Measurements from ENCODE around the gene EIF2B4.
"Not testable (repeated sequence)": the region's sequence is repeated elsewhere in the genome, so short reads cannot be mapped to it uniquely, and the experiment has no call there.

Gene EIF2B4

DNA sequence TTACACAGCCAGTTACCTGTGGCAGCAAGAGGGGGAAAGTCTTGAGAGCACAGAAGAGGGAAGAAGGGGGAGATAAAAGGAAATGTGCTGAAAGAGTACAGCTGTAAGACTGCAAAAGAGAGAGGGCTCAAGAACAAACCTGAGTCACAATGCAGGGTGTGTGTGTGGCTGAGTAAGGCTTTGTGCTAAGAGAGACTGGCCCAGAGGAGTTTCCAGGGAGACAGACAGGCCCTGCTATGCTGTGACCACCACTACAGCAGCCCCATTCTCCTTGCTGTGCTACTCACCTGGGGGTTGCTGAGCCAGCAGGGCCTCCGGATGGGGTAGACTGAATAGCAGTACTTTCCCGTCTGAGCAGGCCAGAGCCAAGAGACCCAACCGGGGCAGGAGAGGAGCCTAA lies 34.8 kb downstream of the EIF2B4 start:
- no peak for DNase-seq

DNA sequence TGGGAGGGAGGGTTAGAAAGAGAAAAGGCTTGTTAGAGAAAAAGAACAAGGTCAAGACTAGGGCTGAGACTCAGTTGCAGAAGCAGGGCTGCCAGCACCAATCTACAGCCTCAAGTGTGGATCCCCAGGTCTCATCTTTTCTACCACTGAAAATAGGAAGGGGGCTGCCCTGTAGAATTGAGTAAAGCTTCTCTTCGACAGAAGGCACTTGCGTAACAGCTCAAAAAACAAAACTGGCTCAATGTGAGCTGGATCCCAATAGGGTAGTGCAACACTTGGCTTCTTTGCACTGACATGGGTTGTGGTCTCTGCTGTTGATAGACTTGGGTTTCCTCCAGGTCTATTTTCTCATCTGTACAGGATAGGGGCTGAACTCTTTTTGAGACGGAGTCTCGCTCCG lies 45.4 kb downstream of the EIF2B4 start:
- DNase-seq = no peak

DNA sequence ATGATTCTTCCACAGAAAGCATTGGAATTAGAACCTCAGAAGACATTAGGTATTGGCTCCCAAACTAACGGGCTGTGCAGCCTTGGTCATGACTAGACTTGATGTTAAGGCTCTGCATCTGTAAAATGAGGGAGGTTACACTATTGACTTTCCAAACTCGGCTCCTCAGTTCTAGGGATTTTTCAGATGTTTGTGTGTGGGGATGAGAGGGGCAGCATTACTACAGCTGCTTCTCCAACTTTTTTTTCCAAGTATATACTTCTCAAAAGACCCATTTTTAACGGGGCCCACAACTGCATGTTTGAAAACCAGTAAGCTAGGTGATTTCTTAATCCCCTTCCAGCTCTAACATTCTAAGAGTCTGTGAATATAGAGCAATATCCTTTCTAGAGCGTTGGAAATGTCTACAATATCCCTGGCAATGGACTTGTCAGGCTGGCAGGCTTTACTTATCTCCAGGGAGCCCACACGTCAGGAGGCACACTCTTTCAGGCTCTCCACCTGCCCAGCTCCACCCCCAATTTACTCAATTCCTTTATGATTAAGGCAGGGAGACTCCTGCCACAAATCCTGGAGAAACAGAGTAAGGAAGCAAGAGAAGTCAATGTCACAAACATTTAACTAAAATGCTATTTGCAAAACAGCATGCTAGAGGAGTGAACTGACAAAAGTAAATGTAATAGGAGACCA lies 46.4 kb downstream of the EIF2B4 start:
- no peak for DNase-seq

DNA sequence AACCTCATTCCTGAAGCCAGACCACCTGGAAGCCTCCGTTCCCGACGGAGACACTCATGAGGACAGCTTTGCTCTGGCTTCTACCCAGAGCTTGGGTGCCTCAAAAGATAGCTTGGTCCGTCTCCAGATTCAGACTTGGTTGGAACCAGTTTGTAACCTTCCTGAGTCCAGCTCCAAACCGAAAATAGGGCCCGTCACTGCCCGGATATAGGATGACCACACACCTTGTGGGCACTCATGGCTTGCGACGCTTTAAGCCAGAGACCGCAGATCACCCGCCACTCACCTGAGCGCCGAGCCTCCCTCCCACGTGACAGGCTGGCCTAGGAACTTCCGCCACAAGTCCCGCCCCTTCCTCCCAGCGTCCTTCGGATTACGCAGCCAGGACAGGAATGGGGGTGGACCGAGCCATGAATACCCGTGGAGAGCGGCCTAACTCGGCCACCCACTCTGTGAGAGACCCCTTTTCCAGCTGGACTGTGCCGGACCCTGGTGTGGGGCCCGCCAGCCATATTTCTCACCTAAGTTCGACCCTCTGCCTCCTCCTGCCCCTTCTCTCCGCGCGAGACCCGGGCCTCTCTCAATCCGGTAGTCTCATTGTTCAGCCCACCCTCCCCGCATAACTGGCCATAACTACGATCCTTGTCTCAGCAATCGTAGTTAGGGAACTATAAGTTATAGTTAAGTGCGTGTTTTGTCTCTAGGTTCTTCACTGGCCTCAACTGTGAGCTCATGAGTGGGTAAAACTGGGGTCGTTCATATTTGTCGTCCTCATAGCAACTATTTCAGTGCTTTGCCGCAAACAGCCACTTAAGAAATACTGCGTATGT lies 47.2 kb downstream of the EIF2B4 start, which contains the start of gene MPV17:
MPV17 (minus strand) TSS at position 332 of the 830 bp plus-strand sequence. CDS start 580 bp downstream, outside the sequence.
- no peak for DNase-seq

DNA sequence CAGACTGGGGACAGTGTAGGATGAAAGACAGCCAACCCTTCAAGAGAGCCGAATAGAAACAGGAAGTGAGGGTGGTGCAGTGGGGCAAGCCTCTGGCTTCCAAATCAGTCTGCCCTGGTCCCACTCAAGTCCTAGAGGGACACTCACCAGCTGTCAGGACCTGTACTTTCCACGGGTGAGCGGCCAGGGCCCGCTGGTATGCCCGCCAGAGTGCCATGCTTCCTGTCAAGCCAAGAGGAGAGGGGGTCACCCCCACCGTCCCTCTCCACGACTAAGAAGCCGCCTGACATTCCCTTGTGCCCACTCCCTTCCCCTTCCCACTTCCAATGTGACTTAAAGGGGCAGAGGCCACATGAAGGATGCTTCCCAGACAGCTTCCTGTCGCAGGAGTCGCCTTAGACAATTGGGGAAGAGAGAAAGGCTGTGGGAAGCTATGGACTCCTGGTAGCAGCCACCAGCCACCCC lies 47.8 kb downstream of the EIF2B4 start:
- no peak for DNase-seq

DNA sequence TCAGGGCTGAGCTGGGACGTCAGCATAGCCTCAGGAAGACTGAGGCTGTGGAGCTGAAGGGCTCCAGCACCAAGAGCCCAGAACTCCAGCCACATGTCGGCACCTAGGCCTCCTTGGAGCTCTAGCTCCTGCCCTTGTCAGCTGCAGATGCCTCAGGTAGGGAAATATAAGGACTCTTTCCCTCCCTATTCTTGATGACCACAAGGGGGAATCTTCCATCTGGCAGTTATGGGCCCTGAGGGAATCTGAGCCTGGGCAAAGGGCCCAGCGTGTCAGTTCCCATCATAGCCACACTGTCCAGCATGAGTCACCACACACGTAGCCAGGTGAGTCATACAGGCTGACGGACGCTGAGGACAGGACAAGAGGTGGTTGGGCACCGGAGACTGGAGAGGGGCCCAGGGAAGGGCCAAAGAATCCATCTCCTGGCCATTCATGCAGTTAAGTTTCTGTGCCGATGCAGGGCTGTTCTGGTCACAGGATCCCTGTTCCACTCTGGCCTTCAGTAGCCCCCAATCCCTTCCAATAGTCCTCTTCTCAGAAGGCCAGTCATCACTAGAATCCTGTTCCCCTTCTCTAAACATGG lies 49.1 kb downstream of the EIF2B4 start:
- no peak for DNase-seq

DNA sequence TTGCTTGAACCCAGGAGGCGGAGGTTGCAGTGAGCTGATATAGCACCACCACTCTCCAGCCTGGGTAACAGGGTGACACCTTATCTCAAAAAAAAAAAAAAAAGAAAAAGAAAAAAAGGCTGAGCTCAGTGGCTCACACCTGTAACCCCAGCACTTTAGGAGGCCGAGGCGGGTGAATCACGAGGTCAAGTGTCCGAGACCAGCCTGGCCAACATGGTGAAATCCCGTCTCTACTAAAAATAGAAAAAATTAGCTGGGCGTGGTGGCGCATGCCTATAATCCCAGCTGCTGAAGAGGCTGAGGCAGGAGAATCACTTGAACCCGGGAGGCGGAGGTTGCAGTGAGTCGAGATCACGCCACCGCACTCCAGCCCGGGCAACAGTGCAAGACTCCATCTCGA lies 50.3 kb downstream of the EIF2B4 start:
- DNase-seq = not testable (repeated sequence)

DNA sequence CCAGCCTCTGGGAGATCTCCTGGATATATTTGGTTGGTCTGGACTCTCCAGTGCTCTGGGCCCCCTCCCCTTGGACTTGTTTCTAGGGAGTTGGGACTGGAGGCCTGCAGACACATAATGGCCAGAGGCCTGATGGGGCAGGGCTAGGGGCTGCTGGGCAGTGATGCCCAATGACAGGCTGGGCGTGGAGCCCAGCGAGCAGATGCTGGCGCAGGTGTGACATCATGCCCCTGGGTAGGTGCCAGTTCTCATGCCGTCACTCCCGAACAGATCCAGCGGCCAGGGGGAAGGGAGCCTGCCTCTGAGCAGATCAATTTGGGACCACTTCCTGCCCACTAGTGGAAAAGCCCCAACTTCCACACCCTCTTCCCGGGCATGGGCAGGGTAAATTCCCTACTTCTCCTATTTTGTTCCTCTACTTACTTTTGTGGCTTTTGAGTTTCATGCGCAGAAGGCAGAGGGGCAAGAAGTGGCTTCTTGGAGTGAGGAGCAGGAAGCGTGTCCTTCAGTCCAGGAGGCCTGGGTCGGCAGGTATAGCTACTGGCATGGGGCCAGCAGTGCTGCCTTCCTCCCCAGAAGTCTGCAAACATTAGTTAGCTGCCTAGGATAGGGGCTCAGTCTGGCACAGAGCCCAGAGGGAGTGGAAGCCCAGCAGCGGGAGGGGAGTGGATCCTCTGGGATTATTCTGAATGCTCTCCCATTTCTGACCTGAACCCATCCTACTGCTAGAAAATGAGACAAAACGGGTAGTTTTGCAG lies 53.3 kb downstream of the EIF2B4 start:
- DNase-seq = no peak

DNA sequence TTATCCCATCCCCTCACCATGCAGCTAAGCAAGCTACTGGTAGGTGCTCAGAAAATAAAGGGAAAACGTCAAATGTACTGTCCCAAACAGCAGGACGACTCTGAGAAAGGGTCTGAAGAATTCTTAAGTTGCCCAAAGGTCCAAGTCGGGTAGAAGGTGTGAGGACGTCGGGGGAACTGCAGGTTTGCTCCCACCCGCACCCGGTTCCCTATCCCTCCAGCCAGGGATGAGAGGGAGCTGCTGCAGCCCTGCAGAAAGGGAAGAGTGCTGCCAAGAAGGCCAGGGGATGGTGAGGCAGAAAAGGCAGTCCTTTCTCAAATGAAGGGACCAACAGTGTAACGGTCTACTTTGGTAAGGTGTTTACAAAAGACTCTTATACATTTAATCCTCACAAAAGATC lies 55.0 kb downstream of the EIF2B4 start:
- DNase-seq = no peak

DNA sequence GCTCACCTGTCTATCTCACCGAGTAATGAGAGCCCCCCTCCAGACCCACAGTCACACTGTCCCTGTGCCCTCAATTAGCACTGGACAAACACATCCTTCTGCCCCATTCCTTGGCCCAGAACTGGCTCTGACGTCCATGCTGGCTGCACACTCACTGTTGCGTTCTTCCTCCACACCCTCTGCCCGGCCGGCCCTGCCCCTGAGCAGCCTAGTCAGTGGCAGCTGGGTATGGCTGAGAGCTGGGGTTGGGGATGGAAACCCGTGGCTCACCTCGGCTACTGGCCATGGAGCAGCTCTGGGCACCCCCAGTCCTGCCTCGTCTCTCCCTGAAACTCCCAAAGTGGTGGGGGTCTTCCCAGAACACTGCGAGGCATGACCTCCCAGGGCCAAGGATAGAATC lies 55.4 kb downstream of the EIF2B4 start:
- DNase-seq = no peak

Measured in cortex of kidney (tissue), 1 donor.